HepG2 (cell line): ENCODE data around the gene MACROD2. TPM values are rescaled to one million over a fixed set of nuclear protein-coding genes. Genes with fewer than 3 reads are reported as not detected.

ENCODE experiments used
- FOXP1 ChIP-seq, 2 experiments: fragments of 450-650 bp in 1 of 2; IDR thresholded peaks; 2 replicates each; pipeline ENCODE4 v1.6.1; 2017 to 2018; ENCODE audit warnings: antibody characterized with exemption in 1 of 2
- GFI1 ChIP-seq: sonication (generic); formaldehyde crosslinking; IDR thresholded peaks from 2 replicates; pipeline ENCODE4 v1.5.0; 2020; ENCODE audit warnings: missing genetic modification reagents, mild to moderate bottlenecking, borderline replicate concordance
- HMG20A ChIP-seq: IDR thresholded peaks from 2 replicates; pipeline ENCODE4 v1.6.1; 2016; ENCODE audit warnings: borderline replicate concordance
- HMG20B ChIP-seq: conservative IDR thresholded peaks from 2 replicates; pipeline ENCODE4 v1.6.1; 2016; ENCODE audit warnings: missing genetic modification reagents, missing compliant biosample characterization
- HOXA5 ChIP-seq: sonication (generic); formaldehyde crosslinking; IDR thresholded peaks from 2 replicates; pipeline ENCODE4 v1.4.0; 2020; ENCODE audit warnings: missing genetic modification reagents
- KLF15 ChIP-seq: sonication (generic); formaldehyde crosslinking; IDR thresholded peaks from 2 replicates; pipeline ENCODE4 v1.8.1; 2023; ENCODE audit warnings: borderline replicate concordance, mild to moderate bottlenecking, inconsistent platforms, missing genetic modification reagents, mixed read lengths
- KLF6 ChIP-seq: IDR thresholded peaks from 2 replicates; pipeline ENCODE4 v1.8.0; 2016; ENCODE audit warnings: missing biosample characterization, missing genetic modification reagents
- KMT2B ChIP-seq: IDR thresholded peaks from 2 replicates; pipeline ENCODE4 v1.6.1; 2016; ENCODE audit warnings: missing genetic modification reagents, missing compliant biosample characterization
- NR2F1 ChIP-seq, 2 experiments: fragments of 450-650 bp in 1 of 2; formaldehyde crosslinking in 1 of 2; IDR thresholded peaks; 2 replicates each; pipeline versions ENCODE4 v1.5.0 to v1.6.1; 2016 to 2020; ENCODE audit warnings: mild to moderate bottlenecking in 1 of 2, missing compliant biosample characterization in 1 of 2, missing genetic modification reagents in 1 of 2, moderate library complexity in 1 of 2
- TCF7 ChIP-seq: sonication (generic); IDR thresholded peaks from 2 replicates; pipeline ENCODE4 v1.6.1; 2016; ENCODE audit warnings: antibody characterized with exemption, low read depth
- ZNF12 ChIP-seq: sonication (generic); formaldehyde crosslinking; IDR thresholded peaks from 2 replicates; pipeline ENCODE4 v1.5.0; 2020; ENCODE audit warnings: missing genetic modification reagents
- ZNF343 ChIP-seq: sonication (generic); formaldehyde crosslinking; IDR thresholded peaks from 2 replicates; pipeline ENCODE4 v1.4.0; 2020; ENCODE audit warnings: mild to moderate bottlenecking, missing genetic modification reagents
- ZNF354B ChIP-seq: sonication (generic); formaldehyde crosslinking; IDR thresholded peaks from 2 replicates; pipeline ENCODE4 v1.8.0; 2022; ENCODE audit warnings: mild to moderate bottlenecking, missing genetic modification reagents
- ZNF431 ChIP-seq: sonication (generic); formaldehyde crosslinking; IDR thresholded peaks from 2 replicates; pipeline ENCODE4 v1.9.0; 2022; ENCODE audit warnings: missing genetic modification reagents, low read depth, mild to moderate bottlenecking, borderline replicate concordance
- ZNF746 ChIP-seq: sonication (generic); formaldehyde crosslinking; IDR thresholded peaks from 2 replicates; pipeline ENCODE4 v1.8.0; 2022; ENCODE audit warnings: mild to moderate bottlenecking, missing genetic modification reagents
- polyA plus RNA-seq, 8 experiments: library from polyadenylated mRNA; depleted of rRNA in 3 of 8; stranded (reverse) in 7 of 8; unstranded in 1 of 8; fragments of >200 nt; fragmentation: Illumina TruSeq in 4 of 8; extraction: Trizol in 4 of 8; gene quantifications; 2 replicates each; pipeline versions ENCODE4 v1.2.1 to v1.2.3, GENCODE V29; 2011 to 2016; ENCODE audit warnings: low read depth in 4 of 8, missing spikeins in 1 of 8, mixed read lengths in 1 of 8; ENCODE audit not compliant: insufficient read depth in 1 of 8
- total RNA-seq, 5 experiments: library from RNA; depleted of rRNA; stranded (reverse); fragments of >200 nt; fragmentation: Illumina TruSeq; extraction: Trizol; gene quantifications; 2 replicates each; pipeline ENCODE4 v1.2.3, GENCODE V29; 2016; ENCODE audit warnings: low read depth in 1 of 5
- TF ChIP-seq, protein P1 (sequence below): sonication (generic); formaldehyde crosslinking; IDR thresholded peaks from 2 replicates; pipeline ENCODE4 v1.9.0; 2021; ENCODE audit warnings: mild to moderate bottlenecking, missing genetic modification reagents
- TF ChIP-seq, protein P2 (sequence below): sonication (generic); formaldehyde crosslinking; IDR thresholded peaks from 2 replicates; pipeline ENCODE4 v1.5.0; 2020; ENCODE audit warnings: mild to moderate bottlenecking, low read depth, missing genetic modification reagents, borderline replicate concordance
- TF ChIP-seq, protein P3 (sequence below): conservative IDR thresholded peaks from 2 replicates; pipeline ENCODE4 v1.6.1; 2018; ENCODE audit warnings: missing genetic modification reagents

Gene MACROD2
- total and polyA plus RNA-seq, 2 of the 13 experiments (the other 11 are each of a cell fraction or from before 2014, with no cell fraction given), result 0.13 to 0.51 TPM

DNA sequence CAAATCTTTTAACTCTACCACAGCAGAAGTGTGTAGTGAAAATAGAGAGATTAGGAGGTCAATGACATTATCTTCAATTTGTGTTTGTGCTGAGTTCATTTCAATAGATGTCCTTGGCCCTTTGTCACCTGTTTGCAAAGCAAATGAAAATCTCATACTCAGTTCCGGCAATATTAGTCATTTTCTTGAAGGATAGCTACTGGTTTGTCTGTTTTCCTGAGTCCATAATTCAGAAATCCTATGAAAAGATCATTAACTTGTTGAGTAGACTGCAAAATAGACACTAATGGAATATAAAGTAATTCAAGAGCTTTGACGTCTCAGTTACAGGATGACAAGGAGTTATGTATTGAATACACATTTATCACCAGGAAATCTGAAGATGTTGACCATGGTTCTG lies 1163.2 kb downstream of the MACROD2 start (continued):
- TF ChIP-seq, protein P1, sequence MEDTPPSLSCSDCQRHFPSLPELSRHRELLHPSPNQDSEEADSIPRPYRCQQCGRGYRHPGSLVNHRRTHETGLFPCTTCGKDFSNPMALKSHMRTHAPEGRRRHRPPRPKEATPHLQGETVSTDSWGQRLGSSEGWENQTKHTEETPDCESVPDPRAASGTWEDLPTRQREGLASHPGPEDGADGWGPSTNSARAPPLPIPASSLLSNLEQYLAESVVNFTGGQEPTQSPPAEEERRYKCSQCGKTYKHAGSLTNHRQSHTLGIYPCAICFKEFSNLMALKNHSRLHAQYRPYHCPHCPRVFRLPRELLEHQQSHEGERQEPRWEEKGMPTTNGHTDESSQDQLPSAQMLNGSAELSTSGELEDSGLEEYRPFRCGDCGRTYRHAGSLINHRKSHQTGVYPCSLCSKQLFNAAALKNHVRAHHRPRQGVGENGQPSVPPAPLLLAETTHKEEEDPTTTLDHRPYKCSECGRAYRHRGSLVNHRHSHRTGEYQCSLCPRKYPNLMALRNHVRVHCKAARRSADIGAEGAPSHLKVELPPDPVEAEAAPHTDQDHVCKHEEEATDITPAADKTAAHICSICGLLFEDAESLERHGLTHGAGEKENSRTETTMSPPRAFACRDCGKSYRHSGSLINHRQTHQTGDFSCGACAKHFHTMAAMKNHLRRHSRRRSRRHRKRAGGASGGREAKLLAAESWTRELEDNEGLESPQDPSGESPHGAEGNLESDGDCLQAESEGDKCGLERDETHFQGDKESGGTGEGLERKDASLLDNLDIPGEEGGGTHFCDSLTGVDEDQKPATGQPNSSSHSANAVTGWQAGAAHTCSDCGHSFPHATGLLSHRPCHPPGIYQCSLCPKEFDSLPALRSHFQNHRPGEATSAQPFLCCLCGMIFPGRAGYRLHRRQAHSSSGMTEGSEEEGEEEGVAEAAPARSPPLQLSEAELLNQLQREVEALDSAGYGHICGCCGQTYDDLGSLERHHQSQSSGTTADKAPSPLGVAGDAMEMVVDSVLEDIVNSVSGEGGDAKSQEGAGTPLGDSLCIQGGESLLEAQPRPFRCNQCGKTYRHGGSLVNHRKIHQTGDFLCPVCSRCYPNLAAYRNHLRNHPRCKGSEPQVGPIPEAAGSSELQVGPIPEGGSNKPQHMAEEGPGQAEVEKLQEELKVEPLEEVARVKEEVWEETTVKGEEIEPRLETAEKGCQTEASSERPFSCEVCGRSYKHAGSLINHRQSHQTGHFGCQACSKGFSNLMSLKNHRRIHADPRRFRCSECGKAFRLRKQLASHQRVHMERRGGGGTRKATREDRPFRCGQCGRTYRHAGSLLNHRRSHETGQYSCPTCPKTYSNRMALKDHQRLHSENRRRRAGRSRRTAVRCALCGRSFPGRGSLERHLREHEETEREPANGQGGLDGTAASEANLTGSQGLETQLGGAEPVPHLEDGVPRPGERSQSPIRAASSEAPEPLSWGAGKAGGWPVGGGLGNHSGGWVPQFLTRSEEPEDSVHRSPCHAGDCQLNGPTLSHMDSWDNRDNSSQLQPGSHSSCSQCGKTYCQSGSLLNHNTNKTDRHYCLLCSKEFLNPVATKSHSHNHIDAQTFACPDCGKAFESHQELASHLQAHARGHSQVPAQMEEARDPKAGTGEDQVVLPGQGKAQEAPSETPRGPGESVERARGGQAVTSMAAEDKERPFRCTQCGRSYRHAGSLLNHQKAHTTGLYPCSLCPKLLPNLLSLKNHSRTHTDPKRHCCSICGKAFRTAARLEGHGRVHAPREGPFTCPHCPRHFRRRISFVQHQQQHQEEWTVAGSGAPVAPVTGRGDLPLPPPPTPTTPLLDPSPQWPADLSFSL (CRISPR knock-in tag), result no peak
- TF ChIP-seq TCF7 (peak; percentile 50), FOXP1 (IDR thresholded peaks at IDR 0.05) (no peak), FOXP1 (CRISPR knock-in tag; IDR thresholded peaks at IDR 0.05) (peak; percentile 65; the same call in 1 of the 2 replicates), ZNF746 (no peak), KMT2B (no peak), KLF6 (CRISPR knock-in tag) (no peak), ZNF12 (CRISPR knock-in tag) (peak; percentile 57; the same call in 1 of the 2 replicates), KLF15 (CRISPR knock-in tag) (no peak), ZNF343 (CRISPR knock-in tag) (no peak), GFI1 (peak; percentile 88), ZNF354B (CRISPR knock-in tag) (no peak), ZNF431 (CRISPR knock-in tag) (no peak), HMG20B (CRISPR knock-in tag) (0 out of 2 replicates have a peak, but pooled peaks have one; percentile 70), HMG20A (peak; percentile 96), NR2F1 (CRISPR knock-in tag; IDR thresholded peaks at IDR 0.05) (peak; percentile 81 to 83), HOXA5 (peak; percentile 40; the same call in 1 of the 2 replicates)
- TF ChIP-seq, protein P2, sequence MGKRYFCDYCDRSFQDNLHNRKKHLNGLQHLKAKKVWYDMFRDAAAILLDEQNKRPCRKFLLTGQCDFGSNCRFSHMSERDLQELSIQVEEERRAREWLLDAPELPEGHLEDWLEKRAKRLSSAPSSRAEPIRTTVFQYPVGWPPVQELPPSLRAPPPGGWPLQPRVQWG (CRISPR knock-in tag), result no peak
- TF ChIP-seq, protein P3, sequence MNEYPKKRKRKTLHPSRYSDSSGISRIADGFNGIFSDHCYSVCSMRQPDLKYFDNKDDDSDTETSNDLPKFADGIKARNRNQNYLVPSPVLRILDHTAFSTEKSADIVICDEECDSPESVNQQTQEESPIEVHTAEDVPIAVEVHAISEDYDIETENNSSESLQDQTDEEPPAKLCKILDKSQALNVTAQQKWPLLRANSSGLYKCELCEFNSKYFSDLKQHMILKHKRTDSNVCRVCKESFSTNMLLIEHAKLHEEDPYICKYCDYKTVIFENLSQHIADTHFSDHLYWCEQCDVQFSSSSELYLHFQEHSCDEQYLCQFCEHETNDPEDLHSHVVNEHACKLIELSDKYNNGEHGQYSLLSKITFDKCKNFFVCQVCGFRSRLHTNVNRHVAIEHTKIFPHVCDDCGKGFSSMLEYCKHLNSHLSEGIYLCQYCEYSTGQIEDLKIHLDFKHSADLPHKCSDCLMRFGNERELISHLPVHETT (CRISPR knock-in tag), result no peak
